Activated gamma-delta T cell (primary cell): ENCODE results near the gene MMP1.

Experiments
- DNase-seq: peaks from one replicate; lab custom pipeline; 2025; lab: John Stamatoyannopoulos, UW

The MMP1 gene

DNA sequence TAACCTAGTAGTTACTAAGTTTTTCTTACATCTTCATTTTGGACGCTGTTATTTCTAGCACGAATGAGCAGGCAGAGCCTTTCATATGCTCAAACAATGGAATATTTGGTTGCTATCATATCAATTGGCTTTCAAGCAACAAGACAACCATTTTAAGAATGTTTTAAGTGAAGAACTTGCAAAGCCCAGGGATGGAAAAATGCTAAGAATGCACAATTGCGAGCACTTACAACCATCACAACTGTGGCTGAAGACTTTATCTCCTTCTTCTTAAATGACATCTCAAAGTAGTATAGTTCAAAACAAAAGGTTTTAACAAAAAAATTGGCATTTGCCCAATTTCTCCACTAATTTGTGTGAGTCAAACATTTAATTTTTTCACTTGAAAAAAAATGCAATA lies 8.3 kb upstream of the MMP1 start:
- DNase-seq, result no peak

DNA sequence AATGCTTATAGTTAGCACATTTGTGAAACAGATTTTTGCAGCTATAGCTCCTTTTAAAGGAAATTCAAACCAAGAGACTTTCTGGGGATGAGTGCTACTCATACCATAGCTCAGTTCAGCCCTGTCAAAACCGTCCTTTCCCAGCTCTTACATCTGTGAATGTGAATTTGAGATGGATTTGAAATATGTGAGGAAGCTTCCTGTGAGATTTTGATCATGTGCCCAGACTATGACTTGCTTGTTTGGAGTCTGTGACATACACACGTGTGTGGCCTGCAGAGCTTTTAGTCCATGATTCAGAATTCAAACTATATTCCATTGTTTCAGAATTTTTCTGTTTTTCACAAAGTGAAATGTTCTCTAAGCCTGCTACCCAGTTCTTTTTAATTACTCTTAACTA lies 4.4 kb upstream of the MMP1 start:
- DNase-seq, result no peak

DNA sequence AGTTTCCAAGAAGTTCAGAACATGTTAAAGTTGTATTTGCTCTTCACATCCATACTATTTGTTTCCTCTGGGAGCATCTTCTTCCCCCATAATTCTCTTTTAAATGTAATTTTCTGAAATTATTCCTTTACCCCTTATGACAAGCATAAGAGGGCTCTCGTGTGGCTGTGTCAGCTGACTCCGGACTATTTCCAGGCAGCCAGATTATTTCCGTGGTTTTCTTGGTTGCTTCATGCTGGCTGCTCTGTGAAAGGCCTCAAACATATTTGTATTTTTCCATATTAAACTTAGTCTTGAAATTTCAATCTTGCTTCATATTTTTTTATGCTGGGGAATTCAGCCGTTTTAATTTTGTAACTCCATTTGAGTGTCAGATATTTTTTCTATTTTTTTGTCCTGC lies 2.8 kb upstream of the MMP1 start:
- no peak for DNase-seq

DNA sequence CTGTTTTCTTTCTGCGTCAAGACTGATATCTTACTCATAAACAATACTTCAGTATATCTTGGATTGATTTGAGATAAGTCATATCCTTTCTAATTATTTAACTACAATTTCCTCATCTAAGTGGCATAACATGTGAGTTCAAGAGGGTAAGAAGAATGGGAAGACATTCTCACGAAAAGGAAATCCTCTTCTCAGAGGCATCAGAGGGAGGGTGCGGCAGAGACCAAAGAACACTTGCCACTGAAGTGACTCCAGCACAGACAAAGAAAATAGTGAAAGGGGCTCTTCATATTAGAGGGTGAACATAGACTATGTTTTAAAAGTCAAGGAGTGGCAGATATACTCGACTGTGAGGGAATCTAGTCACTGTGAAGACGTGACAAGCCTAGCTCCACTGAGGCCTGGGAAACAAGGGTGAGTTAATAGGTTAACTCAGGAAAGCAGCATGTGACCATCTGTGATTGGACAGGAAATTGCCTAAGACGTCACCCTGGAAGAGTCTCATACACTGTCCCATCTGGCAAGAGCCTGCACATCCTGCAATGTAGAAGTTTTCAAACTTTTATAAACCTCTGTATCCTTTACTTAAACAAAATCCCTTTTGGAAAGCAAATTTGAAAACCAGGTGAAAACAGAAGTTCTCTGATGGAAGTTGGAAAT lies 1.9 kb upstream of the MMP1 start:
- DNase-seq, result no peak

DNA sequence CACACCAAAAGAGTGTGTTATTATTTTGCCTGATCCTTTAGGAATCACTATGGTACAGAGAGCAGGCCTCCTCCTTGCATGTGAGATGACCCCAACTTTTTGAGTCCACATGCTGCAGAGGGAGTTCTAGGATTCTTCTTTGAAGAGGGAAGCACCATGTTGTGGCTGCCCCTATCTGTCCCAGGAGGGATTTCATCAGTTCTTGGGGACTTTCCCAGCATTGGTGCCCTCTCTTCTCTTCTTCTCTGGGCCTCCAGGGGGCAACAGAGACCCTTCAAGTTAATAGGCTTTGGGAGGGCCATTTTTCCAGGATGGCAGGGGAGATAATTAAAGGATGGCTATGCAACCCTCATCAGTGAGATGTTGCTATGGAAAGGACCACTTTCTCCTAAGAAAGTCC lies 3.6 kb downstream of the MMP1 start:
- no peak for DNase-seq

DNA sequence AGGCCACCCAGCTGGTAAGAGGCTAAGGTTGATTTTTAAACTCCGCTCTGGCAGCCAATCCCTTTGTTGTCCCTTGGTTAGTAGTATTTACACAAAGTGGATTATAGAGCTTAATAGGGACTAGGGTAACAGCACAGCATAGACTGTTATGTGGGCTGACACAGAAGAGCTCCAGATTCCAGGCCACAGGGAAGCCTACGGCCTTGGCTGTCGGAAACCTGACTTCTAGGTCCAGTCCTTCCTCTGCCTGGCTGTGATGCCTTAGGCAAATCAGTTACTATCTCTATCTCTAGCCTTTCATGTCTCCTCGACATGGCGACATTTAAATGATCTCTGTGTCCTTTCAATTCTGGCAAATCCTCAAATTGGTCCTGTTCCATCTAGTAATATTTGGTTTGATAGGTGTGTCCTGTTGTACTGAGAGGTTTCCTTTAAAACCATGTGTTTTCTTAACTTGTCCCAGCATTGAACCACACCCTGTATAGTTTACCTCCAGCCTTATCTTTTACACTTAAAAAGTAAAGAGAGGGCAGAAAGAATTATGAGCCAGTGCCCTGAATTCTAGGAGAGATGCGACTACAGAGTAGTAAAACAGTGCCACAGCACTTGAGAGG lies 4.2 kb downstream of the MMP1 start:
- no peak for DNase-seq

DNA sequence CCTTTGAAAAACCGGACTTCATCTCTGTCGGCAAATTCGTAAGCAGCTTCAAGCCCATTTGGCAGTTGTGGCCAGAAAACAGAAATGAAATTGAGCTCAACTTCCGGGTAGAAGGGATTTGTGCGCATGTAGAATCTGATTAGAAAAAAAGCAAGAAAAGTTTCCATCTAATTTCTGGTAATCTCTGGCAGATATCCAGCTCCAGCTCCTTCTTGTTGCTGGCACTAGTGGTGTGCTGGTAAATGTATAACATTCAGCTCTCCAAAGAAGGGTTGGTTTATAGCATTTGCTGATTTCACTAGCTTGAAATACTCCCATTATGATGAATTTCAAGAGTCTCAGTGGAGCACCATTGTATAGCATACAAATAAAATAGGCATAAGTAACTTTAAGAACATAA lies 5.4 kb downstream of the MMP1 start:
- no peak for DNase-seq

DNA sequence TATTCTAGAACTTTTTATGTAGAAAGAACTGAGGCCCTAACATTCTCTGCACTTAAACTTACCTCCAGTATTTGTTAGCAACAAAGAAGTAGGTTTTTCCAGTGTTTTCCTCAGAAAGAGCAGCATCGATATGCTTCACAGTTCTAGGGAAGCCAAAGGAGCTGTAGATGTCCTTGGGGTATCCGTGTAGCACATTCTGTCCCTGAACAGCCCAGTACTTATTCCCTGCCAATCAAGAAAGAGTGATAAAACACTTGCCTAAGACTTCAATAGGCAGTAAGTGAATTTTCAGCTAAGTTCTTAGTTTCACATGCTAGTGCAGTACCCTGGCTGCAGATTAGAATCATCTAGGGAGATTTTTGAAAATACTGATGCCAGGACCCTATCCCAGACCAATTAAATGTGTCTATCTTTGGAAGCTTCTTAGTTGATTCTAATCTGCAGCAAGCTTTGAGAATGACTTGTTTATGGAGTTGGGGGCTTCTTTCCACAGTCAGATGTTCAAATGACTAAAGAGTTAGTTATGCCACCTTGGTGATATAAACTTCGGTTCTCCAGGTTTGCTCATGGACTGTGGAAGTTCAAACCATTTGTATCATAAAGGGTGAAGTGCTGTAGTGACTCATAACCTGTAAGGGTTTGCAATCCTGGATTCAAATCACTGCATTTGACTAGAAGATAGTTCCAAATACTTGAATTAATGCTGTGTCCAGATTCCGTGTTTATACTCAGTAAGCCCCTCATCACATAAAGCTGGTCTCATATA lies 6.5 kb downstream of the MMP1 start:
- no peak for DNase-seq

DNA sequence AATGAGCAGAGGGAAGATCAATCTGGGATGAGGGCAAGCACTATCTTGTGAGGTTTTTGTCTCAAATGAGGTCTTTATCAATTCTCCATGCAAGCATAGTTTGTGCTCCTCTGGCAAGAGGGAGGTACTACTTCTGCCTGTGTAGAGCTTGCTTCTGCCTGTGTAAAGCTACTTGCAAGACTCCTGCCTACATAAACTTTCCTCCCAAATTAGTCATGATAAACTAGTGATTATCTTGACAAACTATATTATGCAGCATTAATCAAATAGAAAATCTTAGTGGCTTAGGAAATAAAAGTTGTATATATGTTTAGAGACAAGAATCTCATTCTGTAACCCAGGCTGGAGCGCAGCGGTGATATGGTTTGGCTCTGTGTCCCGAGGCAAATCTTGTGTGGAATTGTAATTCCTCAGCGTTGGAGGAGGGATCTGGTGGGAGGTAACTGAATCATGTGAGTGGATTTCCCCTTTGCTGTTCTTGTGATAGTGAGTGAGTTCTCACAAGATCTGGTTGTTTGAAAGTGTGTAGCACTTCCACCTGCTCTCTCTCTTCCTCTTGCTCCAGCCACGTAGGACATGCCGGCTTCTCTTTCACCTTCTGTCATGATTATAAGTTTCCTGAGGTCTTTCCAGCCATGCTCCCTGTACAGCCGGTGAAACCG lies 9.5 kb downstream of the MMP1 start:
- DNase-seq, result no peak

DNA sequence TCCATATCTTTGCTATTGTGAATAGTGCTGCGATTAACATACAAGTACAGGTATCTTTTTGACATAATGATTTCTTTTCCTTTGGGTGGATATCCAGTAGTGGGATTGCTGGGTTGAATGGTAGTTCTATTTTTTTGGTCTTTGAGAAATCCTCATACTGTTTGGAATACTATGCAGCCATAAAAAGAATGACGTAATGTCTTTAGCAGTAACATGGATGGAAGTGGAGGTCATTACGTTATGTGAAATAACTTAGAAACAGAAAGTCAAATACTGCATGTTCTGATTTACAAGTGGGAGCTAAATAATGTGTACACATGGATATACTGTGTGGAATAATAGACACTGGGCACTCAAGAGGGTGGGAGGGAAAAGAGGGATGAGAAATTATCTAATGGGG lies 13.6 kb downstream of the MMP1 start:
- DNase-seq, result no peak

DNA sequence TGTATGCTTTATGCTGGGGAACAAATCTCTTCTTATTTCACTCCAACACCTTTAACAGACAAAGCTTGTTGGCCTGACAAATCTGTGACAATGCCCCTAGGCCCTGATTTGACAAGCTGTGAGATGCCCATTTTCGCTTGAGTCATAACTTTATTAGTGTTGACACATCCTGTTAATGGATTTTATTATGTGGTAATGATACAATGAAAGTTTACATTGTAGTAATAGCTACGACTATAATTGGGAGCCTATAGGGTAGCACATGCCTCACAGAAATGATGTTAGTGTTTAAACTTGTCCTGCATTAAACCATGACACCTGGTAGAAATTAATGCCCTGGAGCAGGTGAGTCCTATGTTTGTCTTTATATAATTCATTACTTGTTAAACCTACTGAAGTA lies 14.2 kb downstream of the MMP1 start:
- no peak for DNase-seq

DNA sequence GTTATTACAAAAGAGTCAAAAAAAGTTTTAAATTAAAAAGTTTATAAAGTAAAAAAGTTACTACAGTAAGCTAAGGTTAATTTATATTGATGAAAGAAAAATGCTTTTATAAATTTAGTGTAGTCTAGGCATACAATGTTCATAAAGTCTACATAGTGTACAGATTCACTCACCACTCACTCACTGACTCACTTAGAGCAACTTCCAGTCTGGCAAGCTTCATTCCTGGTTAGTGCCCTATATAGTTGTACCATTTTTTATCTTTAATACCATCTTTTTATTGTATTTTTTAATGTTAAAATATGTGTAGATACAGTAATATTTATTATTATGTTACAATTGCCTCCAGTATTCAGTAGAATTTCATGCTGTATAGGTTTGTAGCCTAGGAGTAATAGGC lies 14.9 kb downstream of the MMP1 start:
- DNase-seq, result no peak

DNA sequence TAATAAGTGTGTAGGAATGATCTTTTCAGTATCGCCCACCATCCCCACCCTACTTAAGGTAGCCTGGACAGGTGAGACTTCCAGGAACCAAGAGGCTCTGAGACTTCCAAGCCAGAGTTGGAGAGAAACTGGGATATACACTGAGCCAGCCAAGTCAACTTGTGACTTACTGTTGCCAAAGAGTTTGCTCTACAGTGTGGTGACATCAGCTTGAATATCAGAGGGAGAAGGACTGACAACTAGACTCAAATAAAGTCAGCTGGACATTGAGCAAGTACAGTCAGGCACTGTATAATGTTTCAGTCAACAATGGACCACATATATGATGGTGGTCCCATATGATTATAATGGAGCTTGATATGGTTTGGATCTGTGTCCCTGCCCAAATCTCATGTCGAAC lies 16.3 kb downstream of the MMP1 start:
- DNase-seq, result no peak

DNA sequence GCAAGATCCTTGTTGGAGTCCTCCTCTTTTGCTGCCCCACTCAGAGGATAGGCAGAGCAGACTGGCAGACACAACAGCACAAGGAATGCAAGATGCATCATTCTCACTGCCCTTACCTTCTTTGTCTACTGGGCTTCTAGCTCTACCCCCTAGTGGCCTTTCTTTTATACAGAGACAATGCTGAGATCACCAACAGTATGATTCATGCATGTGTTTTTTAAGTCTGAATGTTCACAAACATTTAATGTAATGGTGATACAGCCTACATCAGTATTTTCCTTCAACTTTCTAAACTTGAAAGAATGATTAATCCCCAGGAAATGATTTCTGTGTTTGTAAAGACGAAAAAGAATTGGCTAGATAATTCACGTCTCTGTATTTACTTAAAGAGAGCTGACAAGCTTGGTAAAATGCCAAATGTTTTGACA lies 17.5 kb downstream of the MMP1 start, which contains the start of gene MMP10:
MMP10 (minus strand) TSS at position 138 of the 428 bp plus-strand sequence; CDS start at position 101, 37 bp downstream.
- DNase-seq, result no peak

DNA sequence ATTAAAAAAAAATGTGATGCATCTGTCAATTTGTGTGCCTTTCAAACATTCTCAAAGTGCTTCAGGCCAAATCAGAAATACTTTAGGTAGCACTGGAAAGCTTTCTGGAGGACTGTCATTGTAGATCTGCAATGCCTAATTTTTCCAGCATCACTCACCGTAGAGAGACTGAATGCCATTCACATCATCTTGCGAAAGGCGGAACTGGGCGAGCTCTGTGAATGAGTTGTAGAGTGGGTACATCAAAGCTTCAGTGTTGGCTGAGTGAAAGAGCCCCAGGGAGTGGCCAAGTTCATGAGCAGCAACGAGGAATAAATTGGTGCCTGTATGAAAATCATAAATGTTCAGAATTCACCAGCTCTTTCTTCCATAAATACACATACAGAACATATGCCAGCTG lies 21.5 kb downstream of the MMP1 start:
- no peak for DNase-seq

DNA sequence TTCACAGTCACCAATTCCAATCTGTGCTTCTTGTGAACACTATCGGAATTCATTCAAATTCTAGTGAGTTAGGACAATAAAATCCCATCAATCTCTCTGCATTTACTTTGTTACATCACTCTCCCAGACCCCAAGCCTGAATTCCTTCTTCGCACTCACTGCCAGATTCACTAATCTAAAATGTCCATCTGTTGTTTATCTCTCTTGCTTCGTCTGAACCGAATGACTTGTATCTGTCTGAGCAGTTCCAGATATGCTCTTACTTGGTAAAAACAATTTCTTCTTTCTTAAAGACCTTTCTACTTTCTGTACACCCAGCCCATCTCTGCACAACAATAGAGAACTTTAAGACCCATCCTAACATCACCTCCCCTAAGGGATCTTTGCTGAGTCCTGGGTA lies 24.6 kb downstream of the MMP1 start:
- no peak for DNase-seq

DNA sequence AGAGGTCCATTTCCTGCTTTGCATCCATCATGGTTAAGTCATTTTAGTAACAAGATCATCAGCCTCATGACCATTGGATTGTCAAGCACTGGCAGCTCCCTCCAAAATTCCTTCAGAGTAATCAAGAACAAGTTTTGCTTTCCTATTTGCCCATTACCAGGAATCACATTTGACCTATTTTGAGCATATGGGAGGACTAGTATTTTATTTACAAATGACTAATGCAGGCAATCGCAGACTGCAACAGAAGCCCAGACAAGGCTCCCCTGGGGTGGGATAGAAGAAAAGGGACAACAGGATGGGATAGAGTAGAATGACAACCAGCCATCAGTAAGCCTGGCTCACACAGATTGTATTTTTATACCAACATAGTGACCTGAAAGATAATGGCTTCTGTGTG lies 26.6 kb downstream of the MMP1 start:
- DNase-seq, result no peak

DNA sequence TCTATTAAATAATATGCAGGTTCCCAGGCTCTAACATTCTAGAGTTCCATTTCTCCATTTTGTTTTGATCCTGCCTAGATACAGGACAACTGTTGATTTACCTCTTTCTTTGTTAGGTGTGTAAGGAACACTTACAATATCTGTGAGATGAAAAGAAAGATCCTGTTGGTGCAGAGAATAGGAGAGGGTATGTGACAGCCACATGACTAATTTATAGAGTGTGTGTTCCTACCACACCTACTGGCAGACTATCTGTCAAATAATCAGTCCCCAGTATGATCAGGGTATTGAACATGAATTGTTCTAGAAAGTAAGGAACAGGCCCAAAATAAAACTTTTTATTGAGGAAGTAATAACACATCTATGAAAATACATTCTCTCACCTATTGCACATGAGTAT lies 27.8 kb downstream of the MMP1 start:
- DNase-seq, result no peak

DNA sequence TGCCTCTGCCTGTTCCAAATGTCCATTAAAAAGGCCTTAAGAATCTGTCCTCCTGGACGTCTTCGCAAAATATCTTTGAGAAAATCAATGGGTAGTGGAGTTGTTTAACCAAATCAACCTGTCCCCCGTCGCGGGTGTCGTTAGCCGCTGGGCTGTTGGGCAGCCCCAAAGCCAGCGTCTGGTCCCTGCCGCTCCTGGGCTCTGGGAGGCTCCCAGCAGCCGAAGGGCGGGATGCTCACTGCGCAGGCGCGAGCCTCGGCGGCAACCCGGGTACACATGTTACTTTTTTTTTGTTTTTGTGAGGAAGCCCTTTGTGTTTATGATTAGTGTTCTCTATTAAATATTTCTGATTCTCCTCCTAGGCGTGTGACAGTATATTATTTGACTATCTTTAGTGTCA lies 30.2 kb downstream of the MMP1 start:
- DNase-seq, result no peak

DNA sequence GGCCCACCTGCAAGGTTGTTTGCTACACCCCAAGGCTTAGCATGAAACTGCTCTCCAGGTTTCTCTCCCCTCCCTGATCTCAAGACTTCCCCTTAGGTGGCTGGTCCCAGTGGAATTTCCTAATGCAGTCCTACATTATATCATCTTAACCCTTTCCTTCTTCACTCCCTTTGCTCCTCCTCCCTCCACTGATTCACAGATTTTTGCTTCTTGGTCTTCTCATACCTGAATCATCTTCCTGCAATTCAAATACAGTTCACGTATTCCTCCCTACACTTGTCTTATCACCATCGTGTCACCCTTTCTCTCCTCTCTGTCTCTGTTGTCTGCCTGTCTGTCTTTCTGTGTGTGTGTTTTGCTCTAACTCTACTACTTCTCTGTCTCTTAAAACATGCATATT lies 34.5 kb downstream of the MMP1 start:
- no peak for DNase-seq

DNA sequence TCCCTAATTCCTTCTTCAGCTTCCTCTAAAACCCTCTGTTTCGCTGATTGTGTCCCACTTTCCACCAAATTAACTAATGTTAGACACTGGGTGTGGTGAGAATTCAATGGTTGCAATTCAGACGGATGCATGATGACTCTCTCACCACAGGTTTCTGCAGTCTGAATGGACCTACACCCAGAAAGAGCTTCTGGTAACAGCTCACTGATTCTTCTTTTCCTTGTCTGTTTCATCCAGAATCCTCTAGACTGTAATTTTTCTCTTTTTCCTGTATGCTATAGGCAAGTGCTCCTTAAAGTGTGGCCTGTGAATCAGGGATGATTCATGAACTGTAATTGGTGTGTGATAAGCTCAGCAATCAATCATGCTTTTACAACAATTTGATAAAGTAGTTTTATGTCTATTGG lies 35.6 kb downstream of the MMP1 start:
- no peak for DNase-seq

DNA sequence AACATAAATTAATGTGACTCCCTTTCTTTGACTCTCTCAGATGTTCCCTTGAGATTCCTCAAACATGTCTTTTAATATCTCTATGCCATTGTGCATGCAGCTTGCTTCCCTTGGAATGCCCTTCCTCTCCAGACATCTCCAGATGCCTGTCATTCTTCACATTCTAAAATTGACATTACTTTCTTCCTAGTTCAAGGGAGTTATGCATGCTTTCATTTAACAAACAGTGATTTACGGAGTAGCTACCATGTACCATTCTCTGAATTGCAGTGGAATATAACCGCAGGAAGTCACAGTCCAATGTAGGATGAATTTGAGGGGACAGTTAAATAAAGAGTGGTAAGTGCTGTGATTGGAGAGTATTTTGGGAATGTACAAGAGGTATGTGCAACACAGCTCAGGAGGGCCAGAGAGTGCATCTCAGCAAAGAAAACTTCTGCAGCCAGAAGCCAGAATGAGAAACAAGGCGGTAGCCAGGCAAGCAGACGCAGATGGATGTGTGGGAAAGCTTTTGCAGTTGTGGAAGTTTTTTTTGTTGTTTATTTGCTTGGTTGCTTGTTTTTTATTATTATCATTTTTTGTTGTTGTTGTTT lies 36.2 kb downstream of the MMP1 start:
- DNase-seq, result no peak
